GM18870 (cell line): ENCODE measurements around the gene PHB1.
"Not testable (repeated sequence)": the region's sequence is repeated elsewhere in the genome, so short reads cannot be mapped to it uniquely, and the experiment has no call there.

Experiments used
- ATAC-seq: cut with Tn5 transposase; IDR thresholded peaks from one replicate; pipeline ENCODE4 v1.9.1; 2021; ENCODE audit warnings: moderate library complexity; ENCODE audit not compliant: unreplicated experiment

PHB1 gene

DNA sequence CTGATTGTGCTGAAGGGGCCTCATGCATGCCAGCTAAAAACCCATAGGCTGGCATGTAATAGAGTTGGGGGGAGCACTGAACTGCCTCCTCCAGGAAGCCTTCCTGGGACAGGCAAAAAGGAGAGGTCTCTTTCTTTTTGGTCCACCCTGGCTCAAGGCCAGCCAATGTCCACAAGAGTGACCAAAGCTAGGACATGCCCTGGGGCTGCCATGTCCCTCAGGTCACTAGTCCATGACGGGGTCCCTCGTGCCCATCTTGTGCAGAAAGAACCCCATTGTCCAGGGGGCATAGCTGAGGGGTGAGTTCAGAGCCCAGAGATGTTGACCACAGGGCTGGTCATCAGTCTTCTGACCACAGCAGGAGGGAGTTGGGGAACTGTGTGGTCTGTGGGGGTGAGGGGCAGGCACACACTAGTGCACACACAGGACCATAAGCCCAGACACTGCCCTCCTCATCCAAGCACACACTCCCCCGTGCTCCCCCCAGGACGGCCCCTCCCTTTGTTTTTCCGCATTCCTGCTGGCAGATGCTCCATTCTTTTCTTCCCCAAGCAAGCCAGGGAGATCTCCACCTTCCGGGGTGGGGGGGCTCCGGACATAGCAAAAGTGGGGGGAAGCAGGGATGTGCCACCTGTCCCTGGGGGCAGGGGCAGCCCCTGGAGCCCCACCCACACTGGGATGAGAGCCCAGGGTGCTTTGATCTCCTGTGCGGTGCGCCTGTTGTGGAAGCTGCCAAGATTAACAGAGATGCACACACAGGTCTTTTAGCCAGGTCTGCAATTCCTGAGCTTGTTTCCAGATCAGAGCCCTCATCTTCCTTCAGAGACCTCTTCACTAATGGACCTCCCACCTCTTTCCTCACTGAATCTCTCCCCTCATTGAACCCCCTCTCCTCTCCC lies 25.2 kb upstream of the PHB1 start:
- ATAC-seq, result no peak

DNA sequence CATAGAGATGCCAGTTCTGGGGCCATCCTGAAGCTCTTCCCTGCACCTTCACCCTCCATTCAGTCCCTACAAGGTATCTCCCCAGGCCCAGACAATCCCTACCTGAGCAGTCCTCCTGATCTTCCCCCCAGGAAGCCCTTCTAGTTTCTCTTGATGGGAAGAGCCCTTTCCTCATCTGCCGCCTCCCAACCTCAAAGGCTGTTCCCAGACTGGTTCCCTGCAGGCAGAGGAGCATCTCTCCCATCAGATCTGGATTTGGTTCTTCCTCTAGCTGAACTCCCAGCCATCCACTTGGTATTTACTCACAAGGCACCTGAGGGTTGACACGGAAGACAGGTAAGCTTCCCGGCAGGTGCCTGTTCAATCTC lies 24.6 kb upstream of the PHB1 start:
- ATAC-seq, result no peak

DNA sequence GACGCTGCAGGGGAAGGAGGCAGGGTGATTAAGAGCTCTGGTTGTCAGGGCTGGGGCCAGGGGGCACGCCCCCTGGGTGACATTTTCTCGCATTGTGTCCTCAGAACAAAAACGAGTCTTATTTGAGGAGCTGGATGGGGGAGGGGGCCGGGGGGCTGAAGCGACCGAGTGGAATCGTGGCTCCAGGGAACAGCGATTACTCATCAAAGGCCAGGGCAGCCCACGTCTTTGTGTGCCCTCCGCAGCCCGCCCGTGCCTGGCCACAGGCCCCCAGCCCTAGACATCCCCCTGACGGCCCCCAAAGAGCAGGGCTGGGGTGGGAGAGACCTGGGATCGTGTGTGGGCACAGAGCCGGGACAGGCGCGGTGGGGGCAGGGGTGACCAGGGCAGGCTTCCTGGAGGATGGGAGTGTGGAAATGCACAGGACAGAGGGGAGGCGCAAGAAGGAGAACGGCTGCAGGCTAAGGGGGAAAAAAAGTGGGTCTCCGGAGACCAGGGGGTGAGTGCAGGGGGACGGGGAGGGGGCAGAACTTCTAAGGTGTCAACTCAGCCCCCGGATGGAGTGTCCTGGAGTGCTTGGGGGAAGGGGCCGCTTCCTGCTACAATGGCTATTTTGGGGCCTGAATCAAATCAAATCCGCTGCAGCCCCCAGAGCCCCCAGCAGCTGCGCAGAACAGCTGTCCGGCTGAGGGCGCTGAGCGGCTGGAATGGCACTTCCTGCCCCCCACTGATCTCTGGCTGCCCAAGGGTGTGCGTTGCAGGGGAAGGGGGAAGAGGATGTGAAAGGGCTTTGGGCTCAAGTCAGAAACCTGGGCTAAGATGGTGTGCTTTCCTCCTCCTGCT lies 24.0 kb upstream of the PHB1 start:
- no peak for ATAC-seq

DNA sequence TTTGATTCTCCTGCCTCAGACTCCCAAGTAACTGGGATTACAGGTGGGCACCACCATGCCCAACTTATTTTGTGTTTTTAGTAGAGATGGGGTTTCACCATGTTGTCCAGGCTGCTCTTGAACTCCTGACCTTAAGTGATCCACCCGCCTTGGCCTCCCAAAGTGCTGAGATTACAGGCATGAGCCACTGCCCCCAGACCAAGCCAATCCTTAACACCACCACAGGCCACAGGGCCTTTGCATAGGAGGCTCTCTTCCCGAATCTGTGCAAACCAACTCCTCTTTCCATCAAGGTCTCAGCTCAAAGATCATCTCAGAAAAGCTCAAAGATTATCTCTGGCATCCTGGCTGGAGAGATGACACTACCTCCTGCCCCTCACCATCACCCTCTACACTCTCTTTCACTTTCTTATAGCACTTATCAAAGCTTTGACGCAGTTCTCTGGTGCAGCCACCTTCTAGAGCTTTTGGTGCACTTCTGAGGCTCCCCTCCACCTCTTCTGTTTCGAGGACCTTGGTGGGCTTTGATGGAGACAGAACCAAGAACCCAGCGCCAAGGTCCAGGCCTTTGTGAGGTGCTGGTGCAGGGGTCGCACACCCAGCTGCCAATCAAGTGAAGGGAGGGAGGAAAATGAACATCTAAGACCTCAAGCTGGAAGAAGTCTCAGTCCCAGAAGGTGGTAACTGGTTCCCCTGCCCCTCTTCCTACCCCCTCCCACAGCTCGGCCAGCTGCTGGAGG lies 23.2 kb upstream of the PHB1 start:
- no peak for ATAC-seq

DNA sequence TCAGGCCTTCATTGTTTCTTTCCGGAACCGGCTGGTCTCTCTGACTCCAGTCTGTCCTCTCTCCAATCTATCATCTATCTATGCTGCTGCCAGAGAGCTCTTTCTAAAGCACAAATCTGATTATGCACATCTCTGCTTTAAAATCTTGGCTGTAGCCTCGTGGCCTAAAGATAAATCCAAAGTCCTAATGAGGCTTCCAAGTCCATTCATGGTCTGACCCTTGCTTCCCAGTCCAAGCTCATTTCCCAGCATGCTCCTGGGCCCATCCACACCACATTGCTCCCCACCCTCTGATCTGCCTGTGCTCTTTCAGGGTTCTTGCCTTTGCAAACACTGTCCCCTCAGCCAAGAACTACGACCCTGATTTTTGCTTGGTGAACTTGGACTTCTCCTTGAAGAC lies 21.5 kb upstream of the PHB1 start:
- ATAC-seq, result no peak

DNA sequence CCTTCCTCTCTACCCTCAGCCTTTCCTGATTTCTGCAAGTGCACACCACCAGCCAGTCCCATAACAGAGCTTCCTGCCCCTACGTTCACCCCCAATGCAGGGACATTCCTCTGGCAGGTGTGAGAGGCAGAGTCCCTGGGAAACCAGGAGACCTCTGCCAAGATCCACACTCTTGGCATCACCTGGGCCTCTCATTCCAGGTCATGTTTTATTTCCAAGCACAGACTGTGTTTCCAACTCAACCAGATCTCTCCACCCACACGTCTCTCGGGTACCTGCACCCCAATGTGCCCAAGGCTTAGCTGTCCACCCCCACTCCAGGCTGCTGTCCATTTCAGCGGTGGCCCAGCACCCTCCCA lies 21.0 kb upstream of the PHB1 start:
- no peak for ATAC-seq

DNA sequence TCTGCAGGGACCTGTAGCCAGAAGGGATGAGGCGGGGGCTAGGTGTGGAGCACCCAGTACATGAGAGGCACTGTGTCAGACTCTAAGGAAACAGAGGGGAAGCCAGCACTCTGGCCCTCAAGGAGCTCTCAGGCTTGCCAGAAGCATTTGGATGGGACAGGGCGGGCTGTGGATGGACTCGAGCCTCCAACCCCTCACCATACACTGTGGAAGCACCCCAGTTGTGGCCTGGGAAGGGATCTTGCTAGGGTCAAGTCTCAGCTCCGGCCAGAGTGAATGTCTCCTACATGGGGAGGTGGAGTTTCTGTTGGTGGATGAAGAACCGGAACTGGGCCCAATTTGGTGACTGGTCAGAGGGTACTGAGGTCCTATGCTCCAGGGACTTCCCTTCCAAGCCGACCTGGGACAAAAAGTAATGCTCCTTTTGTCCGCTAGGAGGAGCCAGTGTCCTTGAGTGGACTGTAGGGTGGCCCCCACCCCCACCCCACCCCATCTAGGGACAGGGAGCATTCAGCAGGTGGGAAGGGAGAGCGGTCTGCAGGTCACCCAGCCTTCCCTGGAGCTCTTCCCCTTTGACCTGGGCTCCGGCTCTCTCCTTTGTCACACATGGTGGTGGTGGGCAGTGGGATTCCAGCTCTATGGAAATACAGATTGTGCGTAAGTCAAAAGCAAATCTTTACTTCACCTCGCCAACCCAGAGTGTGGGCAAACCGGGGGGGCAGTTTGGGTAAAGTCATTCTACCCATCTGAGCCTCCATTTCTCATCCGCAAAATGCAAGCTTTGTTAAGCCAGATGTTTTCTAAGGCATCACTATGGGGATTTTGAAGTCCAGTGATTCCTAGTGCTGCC lies 20.4 kb upstream of the PHB1 start:
- no peak for ATAC-seq

DNA sequence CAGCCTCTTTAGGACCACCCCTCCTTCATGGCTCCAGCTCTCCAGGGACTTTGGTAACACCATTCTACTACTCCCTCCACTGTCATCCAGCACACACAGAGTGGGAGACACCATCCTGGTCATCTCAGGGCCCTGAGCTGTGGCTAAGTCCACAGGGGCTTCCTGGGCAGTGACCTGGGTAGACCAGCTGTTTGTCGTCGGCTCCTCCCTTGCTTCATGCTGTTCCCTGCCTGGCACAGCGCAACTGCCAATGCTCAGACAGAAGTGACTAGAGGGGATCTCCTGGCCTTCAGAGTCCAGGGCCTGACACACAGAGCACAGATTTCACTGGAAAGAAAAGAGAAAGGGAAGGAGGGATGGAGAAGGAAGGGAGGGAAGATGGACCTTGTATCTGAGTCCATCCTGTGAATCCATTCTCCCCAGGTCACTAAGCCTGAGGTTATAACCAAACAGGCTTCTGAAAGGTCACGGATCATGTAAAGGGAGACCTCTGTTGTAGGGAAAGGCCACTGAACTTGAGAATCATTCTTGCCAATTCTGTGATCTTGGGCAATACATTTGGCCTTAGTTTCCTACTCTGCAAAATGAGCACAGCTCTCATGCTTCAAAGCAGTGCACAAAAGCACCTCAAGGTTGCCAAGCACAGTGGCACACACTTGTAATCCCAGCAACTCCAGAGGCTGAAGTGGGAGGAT lies 18.5 kb upstream of the PHB1 start:
- no peak for ATAC-seq

DNA sequence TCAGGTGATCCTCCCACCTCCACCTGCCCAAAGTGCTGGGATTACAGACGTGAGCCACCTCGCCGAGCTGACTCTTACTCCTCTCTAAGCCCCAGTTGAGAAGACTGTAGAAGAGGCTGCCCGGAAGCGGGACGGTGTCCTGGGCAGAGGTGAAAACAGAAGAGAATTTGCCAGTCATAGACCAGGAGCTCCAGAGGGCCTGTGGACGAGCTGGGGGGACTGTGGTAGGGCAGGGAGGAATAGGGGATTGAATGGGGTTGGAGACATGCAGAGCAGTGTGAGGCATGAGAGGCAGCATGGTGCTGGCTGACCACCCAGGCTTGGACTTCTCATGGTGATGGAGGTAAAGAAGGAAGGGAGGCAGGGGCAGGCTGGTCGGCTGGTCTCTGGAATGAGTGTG lies 17.1 kb upstream of the PHB1 start:
- ATAC-seq, result no peak

DNA sequence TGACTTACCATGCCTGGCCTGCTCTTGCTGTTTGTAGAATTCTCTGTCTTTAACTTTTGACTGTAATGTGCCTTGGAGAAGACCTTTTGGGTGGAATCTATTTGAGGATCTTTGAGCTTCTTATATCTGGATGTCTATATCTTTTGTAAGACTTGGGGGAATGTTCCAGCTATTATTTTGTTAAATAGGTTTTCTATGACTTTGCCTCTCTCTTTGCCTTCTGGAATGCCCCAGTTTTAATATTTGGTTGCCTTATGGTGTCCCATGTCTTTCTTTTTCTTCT lies 10.3 kb upstream of the PHB1 start:
- no peak for ATAC-seq

DNA sequence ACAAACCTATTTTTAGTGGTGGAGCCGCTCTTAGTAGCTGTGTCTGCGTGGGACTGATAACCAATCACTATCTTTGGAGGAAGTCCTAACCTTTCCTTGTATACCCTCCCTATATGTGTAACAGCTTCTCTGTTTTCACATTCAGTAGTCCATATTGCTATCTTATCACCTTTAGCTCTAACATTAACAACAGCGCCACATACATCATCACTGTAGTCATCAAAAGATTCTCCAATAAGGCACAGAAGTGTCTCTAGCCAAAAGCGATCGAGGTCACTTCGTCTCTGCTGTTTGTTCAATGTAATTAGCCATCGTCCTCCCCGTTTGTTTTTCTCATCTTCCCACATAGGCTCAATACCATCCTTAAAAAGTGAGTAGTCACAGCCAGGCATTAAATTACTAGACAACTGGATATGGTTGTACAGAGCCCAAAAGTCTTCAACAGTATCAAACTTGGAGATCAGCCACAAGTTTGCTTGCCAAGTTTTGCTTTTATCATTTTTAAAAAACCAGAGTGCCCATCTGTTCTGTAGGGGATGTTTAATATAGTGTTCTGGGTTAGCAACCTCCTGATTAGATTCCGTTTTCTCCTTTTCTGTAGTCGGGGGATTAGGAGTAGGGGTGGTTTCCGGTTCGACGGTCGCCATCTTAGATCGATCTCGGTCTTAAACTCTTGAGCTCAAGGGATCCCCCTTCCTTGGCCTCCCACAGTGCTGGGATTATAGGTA lies 9.8 kb upstream of the PHB1 start:
- ATAC-seq, result not testable (repeated sequence)

DNA sequence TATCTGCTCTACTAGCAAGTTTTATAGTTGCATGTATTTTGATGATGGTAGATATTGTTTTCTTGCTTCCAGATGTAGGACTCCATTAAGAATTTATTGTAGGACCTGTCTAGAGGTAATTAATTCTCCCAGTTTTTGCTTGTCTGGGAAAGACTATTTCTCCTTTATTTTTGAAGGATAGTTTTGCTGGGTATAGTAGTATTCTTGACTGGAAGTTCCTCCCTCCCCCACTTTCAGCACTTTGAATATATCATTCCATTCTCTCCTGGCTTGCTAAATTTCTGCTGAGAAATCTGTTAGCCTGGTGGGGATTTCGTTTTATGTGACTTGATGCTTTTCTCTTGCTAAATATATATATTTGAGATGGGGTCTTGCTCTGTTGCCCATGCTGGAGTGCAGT lies 8.0 kb upstream of the PHB1 start:
- ATAC-seq, result no peak

DNA sequence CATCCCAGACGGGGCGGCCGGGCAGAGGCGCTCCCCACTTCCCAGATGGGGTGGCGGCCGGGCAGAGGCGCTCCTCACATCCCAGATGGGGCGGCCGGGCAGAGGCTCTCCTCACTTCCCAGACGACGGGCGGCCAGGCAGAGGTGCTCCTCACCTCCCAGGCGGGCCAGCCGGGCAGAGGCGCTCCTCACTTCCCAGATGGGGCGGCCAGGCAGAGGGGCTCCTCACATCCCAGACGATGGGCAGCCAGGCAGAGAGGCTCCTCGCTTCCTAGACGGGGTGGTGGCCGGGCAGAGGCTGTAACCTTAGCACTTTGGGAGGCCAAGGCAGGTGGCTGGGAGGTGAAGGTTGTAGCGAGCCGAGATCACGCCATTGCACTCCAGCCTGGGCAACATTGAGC lies 5.1 kb upstream of the PHB1 start:
- not testable (repeated sequence) for ATAC-seq

DNA sequence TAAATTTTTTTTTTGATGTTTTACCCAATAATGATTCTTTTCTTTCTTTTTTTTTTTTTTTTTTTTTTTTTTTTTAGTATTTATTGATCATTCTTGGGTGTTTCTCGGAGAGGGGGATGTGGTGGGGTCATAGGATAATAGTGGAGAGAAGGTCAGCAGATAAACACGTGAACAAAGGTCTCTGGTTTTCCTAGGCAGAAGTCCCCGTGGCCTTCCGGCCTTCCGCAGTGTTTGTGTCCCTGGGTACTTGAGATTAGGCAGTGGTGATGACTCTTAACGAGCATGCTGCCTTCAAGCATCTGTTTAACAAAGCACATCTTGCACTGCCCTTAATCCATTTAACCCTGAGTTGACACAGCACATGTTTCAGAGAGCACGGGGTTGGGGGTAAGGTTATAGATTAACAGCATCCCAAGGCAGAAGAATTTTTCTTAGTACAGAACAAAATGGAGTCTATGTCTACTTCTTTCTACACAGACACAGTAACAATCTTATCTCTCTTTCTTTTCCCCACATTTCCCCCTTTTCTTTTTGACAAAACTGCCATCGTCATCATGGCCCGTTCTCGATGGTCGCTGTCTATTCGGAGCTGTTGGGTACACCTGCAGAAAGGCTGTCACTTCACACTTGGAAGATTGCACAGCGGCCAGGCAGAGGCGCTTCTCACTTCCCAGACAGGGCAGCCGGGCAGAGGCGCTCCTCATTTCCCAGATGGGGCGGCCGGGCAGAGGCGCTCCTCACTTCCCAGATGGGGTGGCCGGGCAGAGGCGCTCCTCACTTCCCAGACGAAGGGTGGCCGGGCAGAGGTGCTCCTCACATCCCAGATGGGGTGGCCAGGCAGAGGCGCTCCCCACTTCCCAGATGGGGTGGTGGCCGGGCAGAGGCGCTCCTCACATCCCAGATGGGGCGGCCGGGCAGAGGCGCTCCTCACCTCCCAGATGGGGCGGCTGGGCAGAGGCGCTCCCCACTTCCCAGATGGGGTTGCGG lies 4.4 kb upstream of the PHB1 start:
- ATAC-seq, result not testable (repeated sequence)

DNA sequence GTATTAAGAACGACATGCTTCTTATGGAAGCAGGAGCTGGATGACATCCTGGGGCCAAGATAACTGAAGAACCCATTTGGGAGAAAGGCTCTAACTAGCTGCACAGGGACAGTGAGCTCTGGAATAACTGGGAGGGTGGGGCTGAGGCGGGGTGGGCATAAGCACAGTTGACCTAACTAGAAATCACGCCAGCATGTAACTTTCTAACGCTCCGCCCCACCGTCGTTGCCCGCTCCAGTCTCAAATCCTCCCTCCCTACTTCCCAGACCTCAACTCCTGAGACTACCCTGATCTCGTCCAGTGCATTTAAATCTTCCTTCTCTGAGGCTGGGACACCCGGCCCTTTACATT lies 436 bp downstream of the PHB1 start:
- no peak for ATAC-seq

DNA sequence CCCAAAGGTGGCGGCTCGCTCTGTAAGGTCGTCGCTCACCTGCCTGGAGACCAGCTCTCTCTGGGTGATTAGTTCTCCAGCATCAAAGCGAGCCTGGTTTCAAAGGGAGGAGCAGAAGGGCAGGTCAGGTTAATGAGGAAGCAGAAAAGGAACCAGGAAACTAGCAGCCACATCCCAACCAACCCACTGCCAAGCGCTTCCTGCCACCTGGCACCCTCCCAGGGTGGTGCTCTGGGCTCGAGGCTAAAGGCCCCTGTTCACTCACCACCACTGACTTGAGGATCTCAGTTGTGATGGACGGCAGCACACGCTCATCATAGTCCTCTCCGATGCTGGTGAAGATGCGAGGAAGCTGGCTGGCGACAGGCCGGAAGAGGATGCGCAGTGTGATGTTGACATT lies 5.6 kb downstream of the PHB1 start:
- no peak for ATAC-seq

DNA sequence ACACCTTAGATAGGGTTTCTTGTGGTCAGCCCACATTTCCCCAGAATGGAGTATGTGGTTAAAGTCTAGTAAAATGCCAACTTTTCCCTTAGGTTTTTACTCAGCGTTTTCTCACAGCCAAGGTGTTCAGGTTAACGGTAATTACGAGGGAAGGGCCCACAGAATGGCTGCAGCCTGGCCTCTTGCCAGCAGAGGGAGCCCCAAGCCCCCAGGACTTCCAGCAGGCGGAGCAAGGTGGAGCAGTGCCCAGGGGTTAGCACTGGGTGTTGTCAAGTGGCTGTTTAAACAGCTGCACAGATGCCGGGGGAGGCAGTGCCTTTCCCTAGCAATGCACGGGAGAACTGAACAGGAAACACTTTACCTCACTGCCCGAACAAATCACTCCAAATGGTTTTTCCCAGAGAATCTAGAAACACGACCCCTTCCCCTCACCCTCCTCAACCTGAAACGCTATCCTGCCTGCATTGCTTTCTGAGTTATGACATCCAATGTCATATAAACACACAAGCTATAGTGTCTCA lies 6.6 kb downstream of the PHB1 start:
- no peak for ATAC-seq

DNA sequence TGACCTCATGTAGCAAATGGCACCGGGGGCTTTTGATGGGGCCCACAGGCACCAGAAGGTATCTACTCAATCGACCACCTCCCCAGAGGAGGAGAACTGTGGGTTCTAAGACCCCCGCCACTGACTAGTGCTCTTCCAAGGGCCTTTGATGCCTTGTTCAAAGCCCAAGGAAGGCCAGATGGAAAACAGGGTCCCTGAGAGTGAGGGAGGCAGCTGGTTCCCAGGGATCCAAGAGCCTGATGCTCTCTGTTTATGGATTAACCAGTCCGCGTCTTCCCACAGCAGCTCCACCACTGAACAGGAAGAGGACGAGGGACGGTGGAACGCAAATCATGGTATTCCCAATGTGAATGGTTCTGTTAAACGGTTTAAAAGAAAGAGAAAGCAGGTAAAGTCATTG lies 7.6 kb downstream of the PHB1 start:
- ATAC-seq, result no peak
